Fibroblast of the aortic adventitia (primary cell): ENCODE results near the gene CST3. TPM values are rescaled to one million over a fixed set of nuclear protein-coding genes. Genes with fewer than 3 reads are reported as not detected.

Source experiments
- DNase-seq: peaks from one replicate; pipeline ENCODE4 v3.0.0-alpha.2; 2010; ENCODE audit warnings: low read depth
- H3K4me3 ChIP-seq: 2 replicates; pipeline ENCODE4 v1.5.1; 2011; ENCODE audit warnings: low read depth, mild to moderate bottlenecking, control low read depth, low read length, moderate library complexity
- total RNA-seq: library from RNA; depleted of rRNA; stranded (reverse); fragments of >200 nt; gene quantifications from 2 replicates; pipeline ENCODE4 v1.2.3, GENCODE V29; 2012; ENCODE audit warnings: low replicate concordance
- TF ChIP-seq, protein P1 (sequence below): IDR thresholded peaks from 2 replicates; pipeline ENCODE4 v1.5.1; 2011; ENCODE audit warnings: mild to moderate bottlenecking, low read length, control low read depth, inconsistent platforms; ENCODE audit not compliant: insufficient read depth

Gene CST3
- total RNA-seq, 1 donor: 246 TPM

DNA sequence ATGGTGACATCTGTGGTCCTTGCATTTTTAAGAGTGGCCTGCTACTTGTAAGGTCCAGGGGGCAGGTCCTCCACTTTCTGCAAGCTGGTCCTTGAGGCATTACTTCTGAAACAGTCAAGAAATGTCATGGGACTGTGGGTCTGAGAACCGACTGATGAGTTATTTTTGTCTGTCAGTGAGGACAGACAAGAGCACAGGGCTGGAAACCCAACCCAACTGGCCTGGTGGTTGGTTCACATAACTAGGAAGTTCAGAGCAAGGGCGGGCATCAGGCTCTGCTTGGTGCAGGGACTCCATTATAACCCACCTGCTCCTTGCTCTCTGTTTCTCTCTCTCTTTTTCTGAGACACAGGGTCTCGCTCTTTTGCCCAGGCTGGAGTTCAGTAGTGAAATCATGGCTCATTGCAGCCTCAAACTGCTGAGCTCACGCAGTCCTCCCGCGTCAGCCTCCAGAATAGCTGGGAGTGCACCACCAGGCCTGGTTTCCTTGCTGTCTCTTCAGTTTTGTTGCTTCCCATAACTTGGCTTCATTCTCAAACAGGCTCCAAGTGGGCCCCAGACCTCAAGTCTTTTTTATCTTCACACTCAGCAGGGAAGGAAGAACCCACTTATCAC, 9.2 kb downstream of the CST3 start:
- no peak overlapping the region for H3K4me3 ChIP-seq
- no peak for DNase-seq
- TF ChIP-seq, protein P1, sequence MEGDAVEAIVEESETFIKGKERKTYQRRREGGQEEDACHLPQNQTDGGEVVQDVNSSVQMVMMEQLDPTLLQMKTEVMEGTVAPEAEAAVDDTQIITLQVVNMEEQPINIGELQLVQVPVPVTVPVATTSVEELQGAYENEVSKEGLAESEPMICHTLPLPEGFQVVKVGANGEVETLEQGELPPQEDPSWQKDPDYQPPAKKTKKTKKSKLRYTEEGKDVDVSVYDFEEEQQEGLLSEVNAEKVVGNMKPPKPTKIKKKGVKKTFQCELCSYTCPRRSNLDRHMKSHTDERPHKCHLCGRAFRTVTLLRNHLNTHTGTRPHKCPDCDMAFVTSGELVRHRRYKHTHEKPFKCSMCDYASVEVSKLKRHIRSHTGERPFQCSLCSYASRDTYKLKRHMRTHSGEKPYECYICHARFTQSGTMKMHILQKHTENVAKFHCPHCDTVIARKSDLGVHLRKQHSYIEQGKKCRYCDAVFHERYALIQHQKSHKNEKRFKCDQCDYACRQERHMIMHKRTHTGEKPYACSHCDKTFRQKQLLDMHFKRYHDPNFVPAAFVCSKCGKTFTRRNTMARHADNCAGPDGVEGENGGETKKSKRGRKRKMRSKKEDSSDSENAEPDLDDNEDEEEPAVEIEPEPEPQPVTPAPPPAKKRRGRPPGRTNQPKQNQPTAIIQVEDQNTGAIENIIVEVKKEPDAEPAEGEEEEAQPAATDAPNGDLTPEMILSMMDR: no peak

DNA sequence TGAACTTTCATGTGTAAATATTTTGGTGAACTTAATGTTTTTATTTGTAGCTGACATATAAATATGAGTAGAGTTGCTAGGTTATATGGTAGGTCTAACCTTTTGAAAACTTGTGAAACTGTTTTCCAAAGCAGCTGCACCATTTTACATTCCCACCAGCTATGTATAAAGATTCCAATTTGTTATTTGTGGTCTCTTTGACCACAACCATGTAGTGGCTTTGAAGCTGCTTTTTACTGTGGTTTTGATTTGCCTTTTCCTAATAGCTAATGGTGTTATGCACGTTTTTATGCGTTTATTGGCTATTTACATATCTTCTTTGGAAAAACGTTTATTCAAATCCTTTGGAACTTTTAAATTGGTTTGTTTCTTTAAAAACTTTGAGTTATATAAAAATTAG, 10.3 kb downstream of the CST3 start:
- H3K4me3 ChIP-seq: no peak overlapping the region
- TF ChIP-seq, protein P1: no peak
- no peak for DNase-seq

DNA sequence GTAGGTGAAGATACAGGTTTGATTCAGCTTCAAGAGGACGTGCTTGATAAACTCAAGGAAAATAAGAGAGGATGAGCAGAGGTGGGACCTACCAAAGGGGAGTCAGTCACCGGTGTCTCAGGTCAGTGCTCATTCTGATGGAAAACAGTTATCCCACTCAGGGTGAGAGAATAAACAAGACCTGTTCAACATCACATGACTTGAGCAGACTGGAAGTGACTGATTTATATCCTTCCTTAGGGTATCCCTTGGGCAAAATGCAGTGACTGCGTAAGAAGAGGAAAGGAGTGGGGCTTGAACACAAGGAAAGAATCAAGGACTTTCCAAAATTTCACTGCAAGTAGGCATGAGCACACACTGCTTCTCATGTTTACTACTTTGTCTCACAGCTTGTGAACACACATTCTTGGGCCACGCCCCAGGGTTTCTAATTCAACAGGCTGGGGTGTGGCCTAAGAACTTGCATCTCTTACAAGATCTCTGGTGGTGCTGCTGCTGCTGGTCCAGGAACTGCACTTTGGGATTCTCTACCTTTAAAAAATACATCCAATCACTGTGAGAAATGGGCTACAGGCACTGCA, 11.6 kb downstream of the CST3 start:
- no peak overlapping the region for H3K4me3 ChIP-seq
- DNase-seq: no peak
- TF ChIP-seq, protein P1: no peak

DNA sequence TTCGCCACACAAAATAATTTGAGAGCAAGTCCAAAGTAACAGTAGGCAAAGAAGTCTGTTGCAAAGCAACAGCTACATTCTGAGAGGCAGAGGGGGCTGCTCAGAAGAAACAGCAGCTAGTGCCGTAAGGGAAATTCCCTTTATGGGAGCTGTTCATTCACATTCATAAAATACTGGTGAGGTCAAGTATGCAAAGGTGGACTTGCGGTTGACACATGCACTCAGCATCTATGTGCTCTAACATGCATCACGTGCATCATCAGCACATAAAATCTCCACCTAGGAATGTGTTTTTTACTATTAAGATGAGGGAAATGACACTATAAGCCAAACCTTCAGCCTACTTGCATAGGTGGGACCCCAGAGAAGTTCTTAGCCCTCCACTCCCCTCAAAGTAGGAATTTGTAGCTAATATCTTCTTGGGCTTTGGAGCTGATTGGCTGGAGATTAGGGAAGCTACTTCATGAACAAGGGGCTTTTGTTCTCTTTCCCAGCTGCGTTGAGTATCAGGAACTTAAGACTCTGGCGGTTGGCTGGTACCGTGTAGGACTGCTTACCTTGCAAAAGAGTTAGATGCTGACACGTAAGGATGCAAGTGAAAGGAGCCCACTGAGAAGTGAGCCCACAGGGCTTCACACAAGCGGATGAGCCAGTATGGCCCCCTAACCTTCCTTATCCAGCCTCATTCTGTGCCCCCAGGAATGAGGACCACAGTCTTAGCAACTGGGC, 12.4 kb downstream of the CST3 start:
- TF ChIP-seq, protein P1: no peak
- H3K4me3 ChIP-seq: no peak overlapping the region
- no peak for DNase-seq

DNA sequence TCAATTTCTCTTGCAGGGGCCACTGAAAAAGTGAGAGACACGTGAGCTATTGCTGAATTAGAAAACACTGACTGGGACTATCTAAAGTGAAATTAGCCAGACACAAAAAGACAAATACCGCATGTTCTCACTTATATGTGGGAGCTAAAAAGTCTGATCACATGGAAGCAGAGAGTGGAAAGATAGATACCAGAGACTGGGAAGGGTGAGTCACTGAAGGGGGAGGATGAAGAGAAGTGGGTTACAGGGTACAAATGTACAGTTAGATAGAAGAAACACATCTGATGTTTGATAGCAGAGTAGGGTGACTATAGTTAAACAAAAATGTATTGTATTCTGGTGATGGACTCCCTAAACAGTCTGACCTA, 13.4 kb downstream of the CST3 start:
- peak; percentile 56 for DNase-seq
- TF ChIP-seq, protein P1: no peak
- H3K4me3 ChIP-seq: no peak overlapping the region

DNA sequence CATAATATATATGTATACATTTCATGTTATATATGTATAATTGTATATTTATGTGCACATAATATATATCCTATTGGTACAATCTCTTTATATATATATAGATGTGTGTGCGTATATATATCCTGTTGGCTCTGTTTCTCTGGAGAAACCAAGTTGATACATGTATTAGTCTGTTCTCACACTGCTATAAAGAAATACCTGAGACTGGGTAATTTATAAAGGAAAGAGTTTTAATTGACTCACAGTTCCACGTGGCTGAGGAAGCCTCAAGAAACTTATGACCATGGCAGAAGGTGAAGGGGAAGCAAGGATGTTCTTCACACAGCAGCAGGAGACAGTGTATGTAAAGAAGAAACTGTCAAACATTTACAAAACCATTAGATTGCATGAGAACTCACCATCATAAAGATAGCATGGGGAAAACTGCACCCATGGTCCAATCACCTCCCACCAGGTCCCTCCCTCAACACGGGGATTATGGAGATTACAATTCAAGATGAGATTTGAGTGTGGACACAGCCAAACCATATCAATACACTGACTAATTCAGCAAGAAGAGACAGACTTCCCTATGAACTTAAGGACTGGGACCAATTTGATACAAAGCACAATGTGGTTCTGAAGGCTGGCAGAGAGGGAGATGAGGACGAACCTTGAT, 14.0 kb downstream of the CST3 start:
- no peak for DNase-seq
- TF ChIP-seq, protein P1: no peak
- no peak overlapping the region for H3K4me3 ChIP-seq
